Adipose tissue (tissue), 3 donors: Measurements from ENCODE around the gene MBD3L5. TPM values are rescaled to one million over a fixed set of nuclear protein-coding genes. Genes with fewer than 3 reads are reported as not detected.
"Not testable (repeated sequence)": the region's sequence is repeated elsewhere in the genome, so short reads cannot be mapped to it uniquely, and the experiment has no call there.

ENCODE experiments used
- H3K27ac ChIP-seq: one replicate; pipeline ENCODE4 v1.5.1; 2013; ENCODE audit warnings: low read depth, low read length
- whole genome bisulfite sequencing, 3 donors: extraction: QIAGEN DNeasy Blood & Tissue Kit; methylation state at CpG; one replicate each; pipeline ENCODE4 v1.1.7; 2013; 5-methylcytosine and 5-hydroxymethylcytosine counted together
- polyA plus RNA-seq, 3 donors: library from polyadenylated mRNA; stranded (reverse); fragments of 200-250 nt; gene quantifications; one replicate each; pipeline ENCODE4 v1.2.3, GENCODE V29; 2013
- donor health status: healthy with polysubstance abuse.
- donor health status: Bipolar disorder and iron deficiency.
- donor health status: healthy.

MBD3L5 gene
- polyA plus RNA-seq, 3 donors, result not detected

- WGBS, 3 donors, result no CpG with 5 or more reads among the region's 2 CpGs
- not testable (repeated sequence) for H3K27ac ChIP-seq
Observed at GRCh38 chr19:7041563-7041962, 11.2 kb downstream of the MBD3L5 start.

- no CpG with 5 or more reads among the region's 7 CpGs for WGBS, 3 donors
- not testable (repeated sequence) for H3K27ac ChIP-seq
Observed at GRCh38 chr19:7049021-7049420, 18.6 kb downstream of the MBD3L5 start, which contains the start of gene MBD3L2. MBD3L2 (plus strand) TSS chr19:7049321; CDS start chr19:7049374, 53 bp downstream.

- WGBS, 3 donors, result 75 to 92% (median 90%) methylated on average over 2 of the region's 5 CpGs
- not testable (repeated sequence) for H3K27ac ChIP-seq
Observed at GRCh38 chr19:7051421-7051820, 21.0 kb downstream of the MBD3L5 start.

GRCh38 chr19:7052896-7053295 lies 22.5 kb downstream of the MBD3L5 start:
- 87 to 92% (median 91%) methylated on average over 7 of the region's 7 CpGs for WGBS, 3 donors
- not testable (repeated sequence) for H3K27ac ChIP-seq

GRCh38 chr19:7054635-7055368 lies 24.4 kb downstream of the MBD3L5 start:
- 93 to 96% (median 96%) methylated on average over 8 to 12 of the region's 14 CpGs for WGBS, 3 donors

GRCh38 chr19:7055679-7056078 lies 25.3 kb downstream of the MBD3L5 start:
- not testable (repeated sequence) for H3K27ac ChIP-seq
- 86 to 93% (median 92%) methylated on average over 12 of the region's 14 CpGs for WGBS, 3 donors

More at GRCh38 chr19:7054635-7055368, 24.4 kb downstream of the MBD3L5 start:
- H3K27ac ChIP-seq, result not testable (repeated sequence)

GRCh38 chr19:7056371-7056770 lies 26.0 kb downstream of the MBD3L5 start:
- WGBS, 3 donors, result 83 to 87% (median 86%) methylated on average over 7 to 8 of the region's 16 CpGs
- not testable (repeated sequence) for H3K27ac ChIP-seq

- H3K27ac ChIP-seq, result not testable (repeated sequence)
- no CpG with 5 or more reads among the region's 8 CpGs for WGBS, 3 donors
Observed at GRCh38 chr19:7058576-7058975, 28.2 kb downstream of the MBD3L5 start, which contains the start of gene MBD3L3. MBD3L3 (minus strand) TSS chr19:7058676; CDS start chr19:7058605, 71 bp downstream.

- WGBS, 3 donors, result 28 to 72% (median 34%) methylated on average over 1 of the region's 2 CpGs
- H3K27ac ChIP-seq, result not testable (repeated sequence)
Observed at GRCh38 chr19:7059977-7060376, 29.6 kb downstream of the MBD3L5 start.

GRCh38 chr19:7063339-7063738 lies 33.0 kb downstream of the MBD3L5 start:
- WGBS, 3 donors, result 75 to 84% (median 79%) methylated on average over 4 of the region's 4 CpGs
- H3K27ac ChIP-seq, result no peak overlapping the region

- 87 to 91% (median 91%) methylated on average over 9 of the region's 9 CpGs for WGBS, 3 donors
- H3K27ac ChIP-seq, result no peak overlapping the region
Observed at GRCh38 chr19:7063764-7064418, 33.5 kb downstream of the MBD3L5 start.

GRCh38 chr19:7067122-7067521 lies 36.7 kb downstream of the MBD3L5 start:
- whole genome bisulfite sequencing, 3 donors, result 42 to 64% (median 53%) methylated on average over 13 of the region's 13 CpGs
- H3K27ac ChIP-seq, result not testable (repeated sequence)

- WGBS, 3 donors, result 77 to 88% (median 80%) methylated on average over 2 of the region's 2 CpGs
- H3K27ac ChIP-seq, result no peak overlapping the region
Observed at GRCh38 chr19:7067716-7068115, 37.3 kb downstream of the MBD3L5 start.

- 79 to 83% (median 82%) methylated on average over 6 of the region's 6 CpGs for WGBS, 3 donors
- no peak overlapping the region for H3K27ac ChIP-seq
Observed at GRCh38 chr19:7068599-7068998, 38.2 kb downstream of the MBD3L5 start.

GRCh38 chr19:7069042-7069903 lies 38.9 kb downstream of the MBD3L5 start, which contains the start of gene ZNF557:
ZNF557 (plus strand) TSS chr19:7069703; CDS start chr19:7075075, 5,372 bp downstream.
- WGBS, 3 donors, result 0 to 1% (median 1%) methylated on average over 52 to 56 of the region's 56 CpGs
- H3K27ac ChIP-seq, result peak within 1 kb of the TSS; percentile 41

GRCh38 chr19:7069904-7070226 lies 39.5 kb downstream of the MBD3L5 start:
- 0 to 1% (median 1%) methylated on average over 12 of the region's 12 CpGs for WGBS, 3 donors
- H3K27ac ChIP-seq, result peak overlapping the region; percentile 41

GRCh38 chr19:7072541-7072940 lies 42.2 kb downstream of the MBD3L5 start:
- H3K27ac ChIP-seq, result no peak overlapping the region
- 96% methylated on average over 6 of the region's 6 CpGs for WGBS, 3 donors

GRCh38 chr19:7074705-7075282 lies 44.4 kb downstream of the MBD3L5 start:
- H3K27ac ChIP-seq, result no peak overlapping the region
- 97 to 100% (median 99%) methylated on average over 16 to 29 of the region's 29 CpGs for WGBS, 3 donors
